VCaP (cell line): ENCODE results near the gene ARVCF.

ENCODE experiments used
- H3K27ac ChIP-seq: fragments of 450-650 bp; 2 replicates; pipeline ENCODE4 v1.5.1; 2017
- TF ChIP-seq, protein P1 (sequence below): fragments of 450-650 bp; conservative IDR thresholded peaks from 2 replicates; pipeline ENCODE4 v1.5.1; 2017; ENCODE audit warnings: mild to moderate bottlenecking, moderate library complexity

The ARVCF gene

DNA sequence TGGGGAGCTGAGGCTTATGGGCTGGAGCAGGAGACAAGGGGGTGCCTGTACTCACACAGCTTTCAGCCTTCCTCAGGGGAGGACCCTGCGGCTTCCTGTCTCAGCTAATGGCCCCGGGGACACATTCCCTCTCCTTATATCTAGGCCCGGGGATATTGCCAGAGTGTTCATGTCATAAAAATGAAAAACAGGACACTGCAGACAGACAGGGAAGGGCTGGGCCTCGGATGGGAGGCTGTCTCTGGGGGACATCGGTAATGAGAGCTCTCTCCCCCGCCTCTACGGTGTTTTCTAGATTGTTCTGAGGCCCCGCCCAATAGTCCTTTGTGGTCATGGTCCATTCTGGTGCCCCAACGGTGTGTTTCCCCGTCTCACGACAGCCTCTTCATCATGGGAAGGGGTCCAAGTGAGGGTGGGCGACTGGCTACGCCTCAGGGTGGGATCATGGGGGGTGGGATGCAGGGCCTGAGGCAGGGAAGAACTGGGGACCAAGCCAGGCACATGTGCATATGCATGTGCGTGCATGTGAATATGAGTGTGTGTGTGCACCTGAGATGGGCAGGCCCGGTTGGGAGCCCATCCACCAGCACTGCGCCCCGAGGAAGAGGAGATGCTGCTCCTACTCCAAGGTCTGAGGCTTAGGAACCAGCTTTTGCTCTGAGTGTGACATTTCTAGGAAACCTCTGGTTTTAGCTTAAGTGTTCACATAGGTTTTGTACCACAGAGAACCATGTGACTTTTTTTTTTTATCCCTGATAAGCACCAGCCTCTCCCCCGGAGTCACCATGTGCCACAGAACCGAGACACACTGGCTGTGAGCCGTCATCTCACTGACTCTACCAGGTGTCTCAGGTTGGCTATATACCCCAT lies 5.3 kb downstream of the ARVCF start:
- TF ChIP-seq, protein P1, sequence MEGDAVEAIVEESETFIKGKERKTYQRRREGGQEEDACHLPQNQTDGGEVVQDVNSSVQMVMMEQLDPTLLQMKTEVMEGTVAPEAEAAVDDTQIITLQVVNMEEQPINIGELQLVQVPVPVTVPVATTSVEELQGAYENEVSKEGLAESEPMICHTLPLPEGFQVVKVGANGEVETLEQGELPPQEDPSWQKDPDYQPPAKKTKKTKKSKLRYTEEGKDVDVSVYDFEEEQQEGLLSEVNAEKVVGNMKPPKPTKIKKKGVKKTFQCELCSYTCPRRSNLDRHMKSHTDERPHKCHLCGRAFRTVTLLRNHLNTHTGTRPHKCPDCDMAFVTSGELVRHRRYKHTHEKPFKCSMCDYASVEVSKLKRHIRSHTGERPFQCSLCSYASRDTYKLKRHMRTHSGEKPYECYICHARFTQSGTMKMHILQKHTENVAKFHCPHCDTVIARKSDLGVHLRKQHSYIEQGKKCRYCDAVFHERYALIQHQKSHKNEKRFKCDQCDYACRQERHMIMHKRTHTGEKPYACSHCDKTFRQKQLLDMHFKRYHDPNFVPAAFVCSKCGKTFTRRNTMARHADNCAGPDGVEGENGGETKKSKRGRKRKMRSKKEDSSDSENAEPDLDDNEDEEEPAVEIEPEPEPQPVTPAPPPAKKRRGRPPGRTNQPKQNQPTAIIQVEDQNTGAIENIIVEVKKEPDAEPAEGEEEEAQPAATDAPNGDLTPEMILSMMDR: no peak
- H3K27ac ChIP-seq: no peak overlapping the region

GRCh38 chr22:20010307-20011122 lies 6.1 kb downstream of the ARVCF start:
- TF ChIP-seq, protein P1: no peak
- no peak overlapping the region for H3K27ac ChIP-seq

GRCh38 chr22:20009582-20010306 lies 6.9 kb downstream of the ARVCF start:
- no peak overlapping the region for H3K27ac ChIP-seq
- TF ChIP-seq, protein P1: no peak

DNA sequence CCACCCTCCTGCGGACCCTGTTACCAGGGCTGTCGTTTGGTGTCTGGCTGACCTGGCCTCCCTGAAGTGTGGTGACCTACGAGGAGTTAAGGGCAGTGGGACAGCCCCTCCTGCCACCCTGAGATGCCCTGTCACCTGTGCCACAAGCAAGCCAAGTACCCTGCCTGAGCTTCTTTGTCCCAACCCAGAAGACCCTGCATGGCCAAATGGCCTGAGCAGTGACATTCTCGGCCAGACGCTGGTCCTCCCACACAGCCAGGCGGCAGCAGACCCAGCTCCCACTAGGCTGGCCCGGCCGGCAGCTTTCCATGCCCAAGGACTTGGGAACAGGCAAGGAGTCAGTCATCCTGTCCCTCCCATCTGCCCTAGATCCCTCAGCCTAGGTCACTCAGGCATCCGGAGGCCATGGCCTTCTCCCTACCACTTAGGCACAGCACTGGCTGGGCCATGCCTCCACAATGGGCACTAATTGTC lies 7.6 kb downstream of the ARVCF start:
- H3K27ac ChIP-seq: no peak overlapping the region
- TF ChIP-seq, protein P1: no peak

DNA sequence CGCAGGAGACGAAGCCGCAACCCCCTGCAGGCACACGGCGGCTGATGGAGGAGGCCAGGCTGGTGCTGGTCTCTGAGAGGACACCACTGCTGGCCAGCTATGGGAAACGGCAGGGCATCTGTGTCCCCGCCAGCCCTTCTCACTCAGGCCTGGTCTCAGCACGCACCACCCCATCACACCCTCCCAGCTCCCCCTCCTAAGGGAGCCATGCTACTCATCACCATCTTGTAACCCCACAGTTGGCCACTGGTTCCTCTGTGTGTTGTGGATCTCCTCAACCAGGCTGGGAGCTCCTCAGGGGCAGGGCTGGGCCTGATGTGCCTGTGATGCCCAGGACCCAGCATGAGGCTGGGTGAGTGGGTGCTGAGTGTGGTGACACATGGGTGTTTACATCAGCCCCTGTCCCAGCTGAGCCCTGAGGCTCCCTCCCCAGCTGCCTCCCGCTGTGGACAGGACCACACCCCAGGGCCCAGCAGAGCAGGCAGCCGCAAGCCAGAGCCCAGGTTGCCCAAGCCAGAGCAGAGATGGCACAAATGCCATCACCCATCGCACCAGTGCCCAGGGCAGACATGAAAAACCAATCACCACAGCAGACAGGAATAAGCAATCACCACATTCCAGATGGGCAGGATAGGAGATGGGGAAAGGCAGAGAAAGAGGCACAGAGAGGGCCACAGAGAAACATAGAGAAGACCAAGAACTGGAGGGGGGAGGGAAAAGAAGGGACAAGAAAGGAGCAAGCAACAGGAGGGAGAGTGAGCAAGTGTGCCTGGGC lies 8.2 kb downstream of the ARVCF start:
- TF ChIP-seq, protein P1: no peak
- no peak overlapping the region for H3K27ac ChIP-seq

- H3K27ac ChIP-seq: no peak overlapping the region
- TF ChIP-seq, protein P1: no peak
Observed at GRCh38 chr22:20004464-20004863, 12.2 kb downstream of the ARVCF start.
